GM23338 (cell line): ENCODE results near the gene ADGRG6. TPM values are rescaled to one million over a fixed set of nuclear protein-coding genes. Genes with fewer than 3 reads are reported as not detected.

Experiments
- ATAC-seq: fragments of 200-7000 bp; cut with Tn5 transposase; 3 replicates; pipeline ENCODE4 v1.9.1; 2020
- DNase-seq: peaks from one replicate; pipeline ENCODE4 v3.0.0-alpha.2; 2015; ENCODE audit warnings: low spot score
- H2AFZ ChIP-seq: fragments of 200-600 bp; sonication (generic); 2 replicates; pipeline ENCODE4 v1.8.0; 2016; ENCODE audit warnings: antibody characterized with exemption, mild to moderate bottlenecking, moderate library complexity
- H3F3A ChIP-seq: fragments of 200-600 bp; sonication (generic); replicated peaks from 2 replicates; pipeline ENCODE4 v1.8.0; 2017; ENCODE audit warnings: antibody characterized with exemption, mixed run types, low read depth
- H3K27ac ChIP-seq: fragments of 200-600 bp; sonication (generic); 2 replicates; pipeline ENCODE4 v1.6.1; 2016; ENCODE audit warnings: low read depth
- H3K27me3 ChIP-seq: fragments of 200-600 bp; sonication (generic); 2 replicates; pipeline ENCODE4 v1.8.0; 2016; ENCODE audit warnings: mild to moderate bottlenecking, mixed run types, moderate library complexity; ENCODE audit not compliant: insufficient read depth
- H3K36me3 ChIP-seq: fragments of 200-600 bp; sonication (generic); 2 replicates; pipeline ENCODE4 v1.8.0; 2016; ENCODE audit warnings: mild to moderate bottlenecking; ENCODE audit not compliant: insufficient read depth
- H3K4me1 ChIP-seq: fragments of 200-600 bp; sonication (generic); 2 replicates; pipeline ENCODE4 v1.8.0; 2016; ENCODE audit warnings: mild to moderate bottlenecking, moderate library complexity; ENCODE audit not compliant: insufficient read depth
- H3K4me2 ChIP-seq: fragments of 200-600 bp; sonication (generic); 2 replicates; pipeline ENCODE4 v1.7.1; 2017; ENCODE audit warnings: mixed run types
- H3K4me3 ChIP-seq: fragments of 200-600 bp; sonication (generic); 2 replicates; pipeline ENCODE4 v1.6.1; 2016; ENCODE audit warnings: mixed run types
- H3K79me2 ChIP-seq: fragments of 200-600 bp; sonication (generic); replicated peaks from 2 replicates; pipeline ENCODE4 v1.8.0; 2017; ENCODE audit warnings: mild to moderate bottlenecking; ENCODE audit not compliant: insufficient read depth
- H3K9me2 ChIP-seq: fragments of 200-600 bp; sonication (generic); 2 replicates; pipeline ENCODE4 v1.8.0; 2017; ENCODE audit not compliant: insufficient read depth
- H4K20me1 ChIP-seq: fragments of 200-600 bp; sonication (generic); replicated peaks from 2 replicates; pipeline ENCODE4 v1.8.0; 2017; ENCODE audit warnings: mild to moderate bottlenecking; ENCODE audit not compliant: insufficient read depth
- H3K27ac Mint-ChIP-seq: 2 replicates; pipeline ENCODE4 v1.8.0; 2020; ENCODE audit warnings: inconsistent platforms, mild to moderate bottlenecking, moderate library complexity, mixed read lengths
- H3K27me3 Mint-ChIP-seq: 3 replicates; pipeline ENCODE4 v1.8.0; 2022; ENCODE audit warnings: low read depth, mild to moderate bottlenecking, moderate library complexity, mixed read lengths, inconsistent platforms; ENCODE audit not compliant: insufficient read depth, poor library complexity
- H3K36me3 Mint-ChIP-seq: 3 replicates; pipeline ENCODE4 v1.8.0; 2021; ENCODE audit warnings: low read depth, mild to moderate bottlenecking, inconsistent platforms, moderate library complexity, mixed read lengths
- H3K4me1 Mint-ChIP-seq: 3 replicates; pipeline ENCODE4 v1.8.0; 2020; ENCODE audit warnings: mild to moderate bottlenecking, inconsistent platforms, mixed read lengths
- H3K4me3 Mint-ChIP-seq: 3 replicates; pipeline ENCODE4 v1.8.0; 2021; ENCODE audit warnings: moderate library complexity, mild to moderate bottlenecking, inconsistent platforms, mixed read lengths
- H3K9me3 Mint-ChIP-seq: 3 replicates; pipeline ENCODE4 v1.8.0; 2020; ENCODE audit warnings: moderate library complexity, mild to moderate bottlenecking, inconsistent platforms, mixed read lengths
- CREB1 ChIP-seq: fragments of 250-450 bp; sonication (Bioruptor Pico); IDR thresholded peaks from 2 replicates; pipeline ENCODE4 v1.5.0; 2020; ENCODE audit warnings: low read depth, mild to moderate bottlenecking, moderate library complexity
- CTCF ChIP-seq, 2 experiments: fragments of 200-600 bp in 1 of 2; sonication (generic) in 1 of 2; conservative IDR thresholded peaks; 2 replicates each; pipeline versions ENCODE4 v1.5.1 to v1.6.1; 2016 to 2017; ENCODE audit warnings: antibody characterized with exemption in 2 of 2, low read depth in 2 of 2, mild to moderate bottlenecking in 2 of 2, moderate library complexity in 1 of 2
- ETS1 ChIP-seq: IDR thresholded peaks from 2 replicates; pipeline ENCODE4 v1.6.1; 2016; ENCODE audit warnings: antibody characterized with exemption
- EZH2 ChIP-seq: fragments of 200-600 bp; sonication (generic); IDR thresholded peaks from one replicate; pipeline ENCODE4 v1.8.0; 2017; ENCODE audit warnings: antibody characterized with exemption, mild to moderate bottlenecking, low read depth; ENCODE audit not compliant: unreplicated experiment
- EZH2phosphoT487 ChIP-seq: fragments of 200-600 bp; sonication (generic); IDR thresholded peaks from one replicate; pipeline ENCODE4 v1.8.1; 2018; ENCODE audit warnings: antibody characterized with exemption; ENCODE audit not compliant: unreplicated experiment
- JUNB ChIP-seq: IDR thresholded peaks from one replicate; pipeline ENCODE4 v1.6.1; 2016; ENCODE audit warnings: antibody characterized with exemption; ENCODE audit not compliant: unreplicated experiment
- NANOG ChIP-seq: IDR thresholded peaks from 2 replicates; pipeline ENCODE4 v1.6.1; 2016; ENCODE audit warnings: antibody characterized with exemption, borderline replicate concordance
- POLR2AphosphoS5 ChIP-seq: IDR thresholded peaks from 2 replicates; pipeline ENCODE4 v1.6.1; 2016; ENCODE audit warnings: antibody characterized with exemption, low read depth
- STAT1 ChIP-seq: IDR thresholded peaks from one replicate; pipeline ENCODE4 v1.6.1; 2016; ENCODE audit warnings: antibody characterized with exemption; ENCODE audit not compliant: unreplicated experiment
- ZNF114 ChIP-seq: fragments of 250-450 bp; sonication (Bioruptor Pico); IDR thresholded peaks from 2 replicates; pipeline ENCODE4 v1.5.0; 2020; ENCODE audit warnings: mild to moderate bottlenecking, moderate library complexity
- ZNF331 ChIP-seq: fragments of 250-450 bp; sonication (Bioruptor Pico); IDR thresholded peaks from 2 replicates; pipeline ENCODE4 v1.5.0; 2020; ENCODE audit warnings: low read depth, mild to moderate bottlenecking, moderate library complexity
- polyA plus RNA-seq: library from polyadenylated mRNA; unstranded; fragments of >200 nt; fragmentation: Nextera tagmentation; extraction: Ambion mirVana; gene quantifications from 2 replicates; pipeline ENCODE4 v1.2.1, GENCODE V29; 2016
- total RNA-seq: library from RNA; depleted of rRNA; stranded (reverse); fragments of >200 nt; shearing (Covaris generic); gene quantifications from 2 replicates; pipeline ENCODE4 v1.2.3, GENCODE V29; 2014
- TF ChIP-seq, protein P1 (sequence below): IDR thresholded peaks from one replicate; pipeline ENCODE4 v1.6.1; 2018; ENCODE audit warnings: antibody characterized with exemption; ENCODE audit not compliant: unreplicated experiment
- TF ChIP-seq, protein P2 (sequence below): fragments of 250-450 bp; sonication (Bioruptor Pico); IDR thresholded peaks from 2 replicates; pipeline ENCODE4 v1.5.0; 2020; ENCODE audit warnings: mild to moderate bottlenecking, moderate library complexity

ADGRG6 gene
- total and polyA plus RNA-seq, 2 experiments from 2014 or later, result 1.3 to 7.7 TPM

- TF ChIP-seq ETS1 (no peak), STAT1 (no peak), EZH2 (no peak), CREB1 (CRISPR knock-in tag) (no peak), ZNF114 (CRISPR knock-in tag) (no peak), POLR2AphosphoS5 (no peak), CTCF (conservative IDR thresholded peaks at IDR 0.05; ENCODE audit: low read depth in 2 of 2) (no peak), JUNB (no peak), ZNF331 (CRISPR knock-in tag) (no peak), EZH2phosphoT487 (no peak)
- TF ChIP-seq, protein P1, sequence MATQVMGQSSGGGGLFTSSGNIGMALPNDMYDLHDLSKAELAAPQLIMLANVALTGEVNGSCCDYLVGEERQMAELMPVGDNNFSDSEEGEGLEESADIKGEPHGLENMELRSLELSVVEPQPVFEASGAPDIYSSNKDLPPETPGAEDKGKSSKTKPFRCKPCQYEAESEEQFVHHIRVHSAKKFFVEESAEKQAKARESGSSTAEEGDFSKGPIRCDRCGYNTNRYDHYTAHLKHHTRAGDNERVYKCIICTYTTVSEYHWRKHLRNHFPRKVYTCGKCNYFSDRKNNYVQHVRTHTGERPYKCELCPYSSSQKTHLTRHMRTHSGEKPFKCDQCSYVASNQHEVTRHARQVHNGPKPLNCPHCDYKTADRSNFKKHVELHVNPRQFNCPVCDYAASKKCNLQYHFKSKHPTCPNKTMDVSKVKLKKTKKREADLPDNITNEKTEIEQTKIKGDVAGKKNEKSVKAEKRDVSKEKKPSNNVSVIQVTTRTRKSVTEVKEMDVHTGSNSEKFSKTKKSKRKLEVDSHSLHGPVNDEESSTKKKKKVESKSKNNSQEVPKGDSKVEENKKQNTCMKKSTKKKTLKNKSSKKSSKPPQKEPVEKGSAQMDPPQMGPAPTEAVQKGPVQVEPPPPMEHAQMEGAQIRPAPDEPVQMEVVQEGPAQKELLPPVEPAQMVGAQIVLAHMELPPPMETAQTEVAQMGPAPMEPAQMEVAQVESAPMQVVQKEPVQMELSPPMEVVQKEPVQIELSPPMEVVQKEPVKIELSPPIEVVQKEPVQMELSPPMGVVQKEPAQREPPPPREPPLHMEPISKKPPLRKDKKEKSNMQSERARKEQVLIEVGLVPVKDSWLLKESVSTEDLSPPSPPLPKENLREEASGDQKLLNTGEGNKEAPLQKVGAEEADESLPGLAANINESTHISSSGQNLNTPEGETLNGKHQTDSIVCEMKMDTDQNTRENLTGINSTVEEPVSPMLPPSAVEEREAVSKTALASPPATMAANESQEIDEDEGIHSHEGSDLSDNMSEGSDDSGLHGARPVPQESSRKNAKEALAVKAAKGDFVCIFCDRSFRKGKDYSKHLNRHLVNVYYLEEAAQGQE, result no peak
Observed at GRCh38 chr6:142377497-142377848, 75.7 kb downstream of the ADGRG6 start (continued).

DNA sequence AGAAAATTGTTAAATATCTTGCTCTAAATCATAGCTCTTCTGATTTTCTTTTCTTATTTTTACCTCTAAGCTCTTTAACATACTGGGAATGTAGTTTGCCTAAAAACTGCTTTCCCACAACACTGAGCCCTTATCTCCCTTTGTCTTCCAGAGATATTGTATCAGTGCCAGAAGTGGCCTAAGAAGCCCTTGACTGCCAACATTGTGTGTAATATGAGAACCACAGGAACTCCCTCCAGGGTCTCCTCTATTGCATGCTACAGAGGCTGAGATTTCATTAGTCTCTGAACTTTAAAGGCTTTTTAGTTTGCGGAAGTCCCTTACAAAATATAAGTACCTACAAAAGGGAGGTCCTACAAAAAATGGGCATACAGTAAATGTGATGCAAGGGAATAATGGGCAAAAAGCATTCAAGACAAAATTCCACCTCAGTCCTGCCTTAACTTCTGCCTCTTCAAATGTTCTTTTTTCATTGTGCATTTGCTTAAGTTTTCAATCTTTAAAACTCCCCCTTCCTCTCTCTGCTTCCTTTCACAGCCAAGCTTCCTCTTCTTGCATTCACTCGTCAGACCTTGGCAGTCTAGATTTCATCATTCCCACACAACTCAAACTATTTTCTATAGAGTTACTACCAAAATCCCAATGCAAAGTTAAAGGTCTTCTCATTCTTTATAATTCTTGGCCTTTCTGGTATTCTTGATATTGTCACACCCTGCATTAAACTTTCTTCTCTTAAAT is 76.5 kb downstream of the ADGRG6 start:
- no peaks in the 10 kb centered on the region for H3K79me2 ChIP-seq
- H3K27ac ChIP-seq, result peak overlapping the region; percentile 47
- H3K27me3 ChIP-seq, result no peaks in the 10 kb centered on the region
- H3K9me2 ChIP-seq, result no peaks in the 10 kb centered on the region
- ATAC-seq (peak; percentile 50; the same call in 2 of the 3 replicates), DNase-seq (peak; percentile 16)
- H3K36me3 Mint-ChIP-seq, result no peaks in the 10 kb centered on the region
- H3K36me3 ChIP-seq, result no peaks in the 10 kb centered on the region
- no peak overlapping the region for H3K4me3 ChIP-seq
- 0 out of 2 replicates have a peak overlapping the region, but pooled peaks have one; percentile 6 for H3K4me2 ChIP-seq
- no peak overlapping the region for H3K4me3 Mint-ChIP-seq
- H3K4me1 Mint-ChIP-seq, result peaks cover 31% of the 10 kb centered on the region
- H3K27ac Mint-ChIP-seq, result peak overlapping the region; percentile 75
- H2AFZ ChIP-seq, result no peak overlapping the region
- peaks cover 15% of the 10 kb centered on the region for H3K4me1 ChIP-seq
- peaks cover 3% of the 10 kb centered on the region for H3K27me3 Mint-ChIP-seq
- no peaks in the 10 kb centered on the region for H3K9me3 Mint-ChIP-seq
- H3F3A ChIP-seq, result no peaks in the 10 kb centered on the region
- H4K20me1 ChIP-seq, result no peaks in the 10 kb centered on the region
- no peak for TF ChIP-seq NANOG
- no peak for TF ChIP-seq JUNB
- TF ChIP-seq, protein P2, sequence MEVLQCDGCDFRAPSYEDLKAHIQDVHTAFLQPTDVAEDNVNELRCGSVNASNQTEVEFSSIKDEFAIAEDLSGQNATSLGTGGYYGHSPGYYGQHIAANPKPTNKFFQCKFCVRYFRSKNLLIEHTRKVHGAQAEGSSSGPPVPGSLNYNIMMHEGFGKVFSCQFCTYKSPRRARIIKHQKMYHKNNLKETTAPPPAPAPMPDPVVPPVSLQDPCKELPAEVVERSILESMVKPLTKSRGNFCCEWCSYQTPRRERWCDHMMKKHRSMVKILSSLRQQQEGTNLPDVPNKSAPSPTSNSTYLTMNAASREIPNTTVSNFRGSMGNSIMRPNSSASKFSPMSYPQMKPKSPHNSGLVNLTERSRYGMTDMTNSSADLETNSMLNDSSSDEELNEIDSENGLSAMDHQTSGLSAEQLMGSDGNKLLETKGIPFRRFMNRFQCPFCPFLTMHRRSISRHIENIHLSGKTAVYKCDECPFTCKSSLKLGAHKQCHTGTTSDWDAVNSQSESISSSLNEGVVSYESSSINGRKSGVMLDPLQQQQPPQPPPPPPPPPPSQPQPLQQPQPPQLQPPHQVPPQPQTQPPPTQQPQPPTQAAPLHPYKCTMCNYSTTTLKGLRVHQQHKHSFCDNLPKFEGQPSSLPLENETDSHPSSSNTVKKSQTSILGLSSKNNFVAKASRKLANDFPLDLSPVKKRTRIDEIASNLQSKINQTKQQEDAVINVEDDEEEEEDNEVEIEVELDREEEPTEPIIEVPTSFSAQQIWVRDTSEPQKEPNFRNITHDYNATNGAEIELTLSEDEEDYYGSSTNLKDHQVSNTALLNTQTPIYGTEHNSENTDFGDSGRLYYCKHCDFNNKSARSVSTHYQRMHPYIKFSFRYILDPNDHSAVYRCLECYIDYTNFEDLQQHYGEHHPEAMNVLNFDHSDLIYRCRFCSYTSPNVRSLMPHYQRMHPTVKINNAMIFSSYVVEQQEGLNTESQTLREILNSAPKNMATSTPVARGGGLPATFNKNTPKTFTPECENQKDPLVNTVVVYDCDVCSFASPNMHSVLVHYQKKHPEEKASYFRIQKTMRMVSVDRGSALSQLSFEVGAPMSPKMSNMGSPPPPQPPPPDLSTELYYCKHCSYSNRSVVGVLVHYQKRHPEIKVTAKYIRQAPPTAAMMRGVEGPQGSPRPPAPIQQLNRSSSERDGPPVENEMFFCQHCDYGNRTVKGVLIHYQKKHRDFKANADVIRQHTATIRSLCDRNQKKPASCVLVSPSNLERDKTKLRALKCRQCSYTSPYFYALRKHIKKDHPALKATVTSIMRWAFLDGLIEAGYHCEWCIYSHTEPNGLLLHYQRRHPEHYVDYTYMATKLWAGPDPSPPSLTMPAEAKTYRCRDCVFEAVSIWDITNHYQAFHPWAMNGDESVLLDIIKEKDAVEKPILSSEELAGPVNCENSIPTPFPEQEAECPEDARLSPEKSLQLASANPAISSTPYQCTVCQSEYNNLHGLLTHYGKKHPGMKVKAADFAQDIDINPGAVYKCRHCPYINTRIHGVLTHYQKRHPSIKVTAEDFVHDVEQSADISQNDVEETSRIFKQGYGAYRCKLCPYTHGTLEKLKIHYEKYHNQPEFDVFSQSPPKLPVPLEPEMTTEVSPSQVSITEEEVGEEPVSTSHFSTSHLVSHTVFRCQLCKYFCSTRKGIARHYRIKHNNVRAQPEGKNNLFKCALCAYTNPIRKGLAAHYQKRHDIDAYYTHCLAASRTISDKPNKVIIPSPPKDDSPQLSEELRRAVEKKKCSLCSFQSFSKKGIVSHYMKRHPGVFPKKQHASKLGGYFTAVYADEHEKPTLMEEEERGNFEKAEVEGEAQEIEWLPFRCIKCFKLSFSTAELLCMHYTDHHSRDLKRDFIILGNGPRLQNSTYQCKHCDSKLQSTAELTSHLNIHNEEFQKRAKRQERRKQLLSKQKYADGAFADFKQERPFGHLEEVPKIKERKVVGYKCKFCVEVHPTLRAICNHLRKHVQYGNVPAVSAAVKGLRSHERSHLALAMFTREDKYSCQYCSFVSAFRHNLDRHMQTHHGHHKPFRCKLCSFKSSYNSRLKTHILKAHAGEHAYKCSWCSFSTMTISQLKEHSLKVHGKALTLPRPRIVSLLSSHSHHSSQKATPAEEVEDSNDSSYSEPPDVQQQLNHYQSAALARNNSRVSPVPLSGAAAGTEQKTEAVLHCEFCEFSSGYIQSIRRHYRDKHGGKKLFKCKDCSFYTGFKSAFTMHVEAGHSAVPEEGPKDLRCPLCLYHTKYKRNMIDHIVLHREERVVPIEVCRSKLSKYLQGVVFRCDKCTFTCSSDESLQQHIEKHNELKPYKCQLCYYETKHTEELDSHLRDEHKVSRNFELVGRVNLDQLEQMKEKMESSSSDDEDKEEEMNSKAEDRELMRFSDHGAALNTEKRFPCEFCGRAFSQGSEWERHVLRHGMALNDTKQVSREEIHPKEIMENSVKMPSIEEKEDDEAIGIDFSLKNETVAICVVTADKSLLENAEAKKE, result no peak
